ENCODE results near the gene EPB41L2.

DNA sequence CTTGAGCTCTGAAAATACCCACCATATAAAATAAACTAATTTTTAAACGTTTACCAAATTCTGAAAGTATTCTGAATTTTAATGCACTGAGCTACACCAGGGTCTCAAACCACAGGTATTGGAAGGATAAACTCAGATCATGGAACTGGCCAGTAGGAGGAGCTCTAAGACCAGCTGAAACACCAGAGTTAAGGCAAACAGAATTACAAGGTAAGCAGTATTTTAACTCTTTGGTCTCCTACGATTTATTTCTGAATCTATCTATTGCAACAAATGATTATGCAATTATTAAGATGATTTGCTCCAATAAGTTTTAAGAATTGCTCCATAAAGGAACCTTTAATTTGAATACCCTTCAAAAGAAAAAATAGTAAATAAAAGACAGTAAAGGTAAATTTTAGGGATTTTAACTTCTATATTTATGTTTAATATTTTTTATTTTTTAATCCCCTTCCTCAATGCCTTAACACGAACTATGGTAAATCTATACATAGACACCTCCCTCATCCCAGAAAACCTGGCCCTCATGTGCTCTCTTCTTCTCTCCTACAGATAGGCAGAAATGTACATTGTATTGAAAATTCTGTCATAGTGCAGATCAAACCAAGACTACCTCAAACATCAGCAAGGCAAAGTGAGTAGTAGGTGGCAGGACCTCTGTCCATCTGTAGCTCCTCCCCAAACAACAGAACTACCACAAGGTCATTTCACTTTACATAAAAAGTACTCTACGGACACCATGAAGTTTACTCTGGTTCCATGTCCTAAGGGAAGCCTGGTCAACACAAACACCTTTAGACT, 177.5 kb downstream of the EPB41L2 start:
- TF ChIP-seq, protein P1, sequence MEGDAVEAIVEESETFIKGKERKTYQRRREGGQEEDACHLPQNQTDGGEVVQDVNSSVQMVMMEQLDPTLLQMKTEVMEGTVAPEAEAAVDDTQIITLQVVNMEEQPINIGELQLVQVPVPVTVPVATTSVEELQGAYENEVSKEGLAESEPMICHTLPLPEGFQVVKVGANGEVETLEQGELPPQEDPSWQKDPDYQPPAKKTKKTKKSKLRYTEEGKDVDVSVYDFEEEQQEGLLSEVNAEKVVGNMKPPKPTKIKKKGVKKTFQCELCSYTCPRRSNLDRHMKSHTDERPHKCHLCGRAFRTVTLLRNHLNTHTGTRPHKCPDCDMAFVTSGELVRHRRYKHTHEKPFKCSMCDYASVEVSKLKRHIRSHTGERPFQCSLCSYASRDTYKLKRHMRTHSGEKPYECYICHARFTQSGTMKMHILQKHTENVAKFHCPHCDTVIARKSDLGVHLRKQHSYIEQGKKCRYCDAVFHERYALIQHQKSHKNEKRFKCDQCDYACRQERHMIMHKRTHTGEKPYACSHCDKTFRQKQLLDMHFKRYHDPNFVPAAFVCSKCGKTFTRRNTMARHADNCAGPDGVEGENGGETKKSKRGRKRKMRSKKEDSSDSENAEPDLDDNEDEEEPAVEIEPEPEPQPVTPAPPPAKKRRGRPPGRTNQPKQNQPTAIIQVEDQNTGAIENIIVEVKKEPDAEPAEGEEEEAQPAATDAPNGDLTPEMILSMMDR (IDR thresholded peaks at IDR 0.05) = peak; percentile 85 to 88 (median 86)
- TF ChIP-seq EP300 (IDR thresholded peaks at IDR 0.05) (no peak), POLR2AphosphoS5 (IDR thresholded peaks at IDR 0.05) (no peak)

Data from esophagus muscularis mucosa (tissue), 4 donors.